Panc1 (cell line): Measurements from ENCODE around the gene RPL38. TPM values are rescaled to one million over a fixed set of nuclear protein-coding genes. Genes with fewer than 3 reads are reported as not detected.

Experiments
- ATAC-seq: fragments of 200-7000 bp; cut with Tn5 transposase; 2 replicates; pipeline ENCODE4 v1.9.1; 2020; ENCODE audit warnings: mild to moderate bottlenecking, moderate library complexity
- BruUV-seq: library from RNA; stranded (reverse); fragments of 400-500 nt; replicated peaks from 2 replicates; lab custom pipeline; 2021; lab: Mats Ljungman, UMichigan
- CTCF ChIA-PET: fragments of 300-600 bp; sonication (Branson Sonifier 250); formaldehyde crosslinking; loops from one replicate; lab custom pipeline; 2022; ENCODE audit warnings: antibody characterized with exemption; lab: Charles Lee
- POLR2A ChIA-PET: fragments of 300-600 bp; sonication (Branson Sonifier 250); formaldehyde crosslinking; loops from one replicate; lab custom pipeline; 2022; ENCODE audit warnings: antibody characterized with exemption; lab: Charles Lee
- DNase-seq: peaks from one replicate; pipeline ENCODE4 v3.0.0-alpha.2; 2010; ENCODE audit warnings: low read depth, low spot score
- H3K27ac ChIP-seq: 2 replicates; pipeline ENCODE4 v1.5.1; 2011; ENCODE audit warnings: mild to moderate bottlenecking, low read length, inconsistent platforms
- H3K27me3 ChIP-seq: fragments of 200-500 bp; sonication (Bioruptor generic); 2 replicates; pipeline ENCODE4 v1.6.0; 2014; ENCODE audit warnings: low read length, inconsistent platforms; ENCODE audit not compliant: control insufficient read depth, insufficient read depth
- H3K36me3 ChIP-seq: fragments of 200-500 bp; sonication (Bioruptor generic); 2 replicates; pipeline ENCODE4 v1.5.1; 2014; ENCODE audit warnings: inconsistent platforms, mild to moderate bottlenecking, low read length, moderate library complexity; ENCODE audit not compliant: control insufficient read depth, insufficient read depth
- H3K4me1 ChIP-seq: 2 replicates; pipeline ENCODE4 v1.5.1; 2011; ENCODE audit warnings: inconsistent platforms, mild to moderate bottlenecking, low read length, moderate library complexity; ENCODE audit not compliant: control insufficient read depth, insufficient read depth
- H3K4me3 ChIP-seq, 2 experiments: 2 replicates each; pipeline ENCODE4 v1.5.1; 2011 to 2012; ENCODE audit warnings: low read depth in 2 of 2, low read length in 2 of 2, mild to moderate bottlenecking in 2 of 2, inconsistent platforms in 1 of 2, moderate library complexity in 1 of 2
- H3K9me3 ChIP-seq: fragments of 200-500 bp; sonication (Bioruptor generic); 2 replicates; pipeline ENCODE4 v1.5.1; 2014; ENCODE audit warnings: low read depth, mild to moderate bottlenecking, inconsistent platforms, low read length, moderate library complexity; ENCODE audit not compliant: control insufficient read depth, insufficient read depth
- POLR2AphosphoS5 ChIP-seq: IDR thresholded peaks from 2 replicates; pipeline ENCODE4 v1.6.1; 2012; ENCODE audit warnings: mild to moderate bottlenecking, low read depth, low read length, moderate library complexity
- SIN3A ChIP-seq: IDR thresholded peaks from 2 replicates; pipeline ENCODE4 v1.6.1; 2012; ENCODE audit warnings: low read depth, mild to moderate bottlenecking, low read length, moderate library complexity, borderline replicate concordance; ENCODE audit not compliant: insufficient read depth
- TCF7L2 ChIP-seq: IDR thresholded peaks from 2 replicates; pipeline ENCODE4 v1.6.1; 2011; ENCODE audit warnings: mild to moderate bottlenecking, low read depth, low read length, inconsistent platforms
- in situ Hi-C: cut with HindIII; loops from 2 replicates; pipeline ENCODE4 v1.10.0; 2016; ENCODE audit warnings: low sequenced_read_pairs, low pct_unique_long_range_greater_than_20kb
- intact Hi-C: fragments of 100-400 bp; cut with micrococcal nuclease; formaldehyde crosslinking; loops from one replicate; pipeline ENCODE4 v1.10.0; 2022; ENCODE audit not compliant: unreplicated experiment
- total RNA-seq: library from RNA; stranded (reverse); gene quantifications from one replicate; pipeline ENCODE4 v1.2.1, GENCODE V29; 2021; ENCODE audit not compliant: unreplicated experiment
- TF ChIP-seq, protein P1 (sequence below): fragments of 450-650 bp; IDR thresholded peaks from 2 replicates; pipeline ENCODE4 v1.5.1; 2017; ENCODE audit warnings: mild to moderate bottlenecking
- TF ChIP-seq, protein P2 (sequence below), 2 experiments: IDR thresholded peaks; 2 replicates each; pipeline ENCODE4 v1.6.1; 2011 to 2012; ENCODE audit warnings: low read depth in 2 of 2, control low read depth in 1 of 2, low read length in 1 of 2, mild to moderate bottlenecking in 1 of 2, moderate library complexity in 1 of 2; ENCODE audit not compliant: insufficient read depth in 1 of 2

Gene RPL38
- total RNA-seq, 1 experiment from 2014 or later, result 968 TPM

DNA sequence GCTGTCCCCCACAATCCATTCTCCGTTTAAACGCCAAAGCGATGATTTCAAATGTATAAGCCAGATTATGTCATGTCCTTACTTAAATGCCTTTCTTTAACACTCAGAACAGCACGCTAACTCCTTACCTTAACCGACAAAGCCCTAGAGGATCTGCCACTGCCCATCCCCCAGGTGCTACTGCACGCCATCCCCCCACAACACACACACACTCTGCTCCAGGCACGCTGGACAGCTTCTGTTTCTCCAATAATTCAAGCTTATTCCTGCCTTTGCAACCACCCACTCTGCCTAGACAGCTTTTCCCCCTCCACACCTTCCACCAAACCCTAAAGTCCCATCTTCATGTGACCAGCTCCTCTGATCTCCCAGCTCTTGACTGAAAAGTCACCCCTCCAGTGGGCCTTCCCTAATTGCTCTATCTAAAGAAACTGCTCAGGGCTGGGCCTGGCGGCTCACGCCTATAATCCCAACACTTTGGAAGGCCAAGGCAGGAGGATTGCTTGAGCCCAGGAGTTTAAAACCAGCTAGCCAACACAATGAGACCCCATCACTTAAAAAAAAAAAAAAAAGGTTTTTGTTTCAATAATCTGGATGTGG, 38.9 kb upstream of the RPL38 start:
- H3K9me3 ChIP-seq, result no peaks in the 10 kb centered on the region
- H3K36me3 ChIP-seq, result no peaks in the 10 kb centered on the region
- H3K27me3 ChIP-seq, result peaks cover 18% of the 10 kb centered on the region
- H3K4me3 ChIP-seq, result no peak overlapping the region
- H3K27ac ChIP-seq, result no peak overlapping the region
- intact Hi-C loops (no loop called here), in situ Hi-C loops (no loop called here)
- no TSS peak for BruUV-seq
- TF ChIP-seq, protein P1, sequence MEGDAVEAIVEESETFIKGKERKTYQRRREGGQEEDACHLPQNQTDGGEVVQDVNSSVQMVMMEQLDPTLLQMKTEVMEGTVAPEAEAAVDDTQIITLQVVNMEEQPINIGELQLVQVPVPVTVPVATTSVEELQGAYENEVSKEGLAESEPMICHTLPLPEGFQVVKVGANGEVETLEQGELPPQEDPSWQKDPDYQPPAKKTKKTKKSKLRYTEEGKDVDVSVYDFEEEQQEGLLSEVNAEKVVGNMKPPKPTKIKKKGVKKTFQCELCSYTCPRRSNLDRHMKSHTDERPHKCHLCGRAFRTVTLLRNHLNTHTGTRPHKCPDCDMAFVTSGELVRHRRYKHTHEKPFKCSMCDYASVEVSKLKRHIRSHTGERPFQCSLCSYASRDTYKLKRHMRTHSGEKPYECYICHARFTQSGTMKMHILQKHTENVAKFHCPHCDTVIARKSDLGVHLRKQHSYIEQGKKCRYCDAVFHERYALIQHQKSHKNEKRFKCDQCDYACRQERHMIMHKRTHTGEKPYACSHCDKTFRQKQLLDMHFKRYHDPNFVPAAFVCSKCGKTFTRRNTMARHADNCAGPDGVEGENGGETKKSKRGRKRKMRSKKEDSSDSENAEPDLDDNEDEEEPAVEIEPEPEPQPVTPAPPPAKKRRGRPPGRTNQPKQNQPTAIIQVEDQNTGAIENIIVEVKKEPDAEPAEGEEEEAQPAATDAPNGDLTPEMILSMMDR, result no peak
- TF ChIP-seq SIN3A, result no peak
- no peak for TF ChIP-seq TCF7L2
- TF ChIP-seq, protein P2, sequence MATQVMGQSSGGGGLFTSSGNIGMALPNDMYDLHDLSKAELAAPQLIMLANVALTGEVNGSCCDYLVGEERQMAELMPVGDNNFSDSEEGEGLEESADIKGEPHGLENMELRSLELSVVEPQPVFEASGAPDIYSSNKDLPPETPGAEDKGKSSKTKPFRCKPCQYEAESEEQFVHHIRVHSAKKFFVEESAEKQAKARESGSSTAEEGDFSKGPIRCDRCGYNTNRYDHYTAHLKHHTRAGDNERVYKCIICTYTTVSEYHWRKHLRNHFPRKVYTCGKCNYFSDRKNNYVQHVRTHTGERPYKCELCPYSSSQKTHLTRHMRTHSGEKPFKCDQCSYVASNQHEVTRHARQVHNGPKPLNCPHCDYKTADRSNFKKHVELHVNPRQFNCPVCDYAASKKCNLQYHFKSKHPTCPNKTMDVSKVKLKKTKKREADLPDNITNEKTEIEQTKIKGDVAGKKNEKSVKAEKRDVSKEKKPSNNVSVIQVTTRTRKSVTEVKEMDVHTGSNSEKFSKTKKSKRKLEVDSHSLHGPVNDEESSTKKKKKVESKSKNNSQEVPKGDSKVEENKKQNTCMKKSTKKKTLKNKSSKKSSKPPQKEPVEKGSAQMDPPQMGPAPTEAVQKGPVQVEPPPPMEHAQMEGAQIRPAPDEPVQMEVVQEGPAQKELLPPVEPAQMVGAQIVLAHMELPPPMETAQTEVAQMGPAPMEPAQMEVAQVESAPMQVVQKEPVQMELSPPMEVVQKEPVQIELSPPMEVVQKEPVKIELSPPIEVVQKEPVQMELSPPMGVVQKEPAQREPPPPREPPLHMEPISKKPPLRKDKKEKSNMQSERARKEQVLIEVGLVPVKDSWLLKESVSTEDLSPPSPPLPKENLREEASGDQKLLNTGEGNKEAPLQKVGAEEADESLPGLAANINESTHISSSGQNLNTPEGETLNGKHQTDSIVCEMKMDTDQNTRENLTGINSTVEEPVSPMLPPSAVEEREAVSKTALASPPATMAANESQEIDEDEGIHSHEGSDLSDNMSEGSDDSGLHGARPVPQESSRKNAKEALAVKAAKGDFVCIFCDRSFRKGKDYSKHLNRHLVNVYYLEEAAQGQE (IDR thresholded peaks at IDR 0.05; ENCODE audit: insufficient read depth in 1 of 2, low read depth in 2 of 2, low read length in 1 of 2), result no peak
- TF ChIP-seq POLR2AphosphoS5, result no peak
- DNase-seq (no peak), ATAC-seq (no peak)
- CTCF ChIA-PET, result interaction anchor here (0.7 kb wide), 1 partner anchor 1154 kb away, joined by 3 read pairs; no protein-coding TSS in a partner anchor
- POLR2A ChIA-PET, result no interaction called here
- H3K4me1 ChIP-seq, result no peaks in the 10 kb centered on the region

DNA sequence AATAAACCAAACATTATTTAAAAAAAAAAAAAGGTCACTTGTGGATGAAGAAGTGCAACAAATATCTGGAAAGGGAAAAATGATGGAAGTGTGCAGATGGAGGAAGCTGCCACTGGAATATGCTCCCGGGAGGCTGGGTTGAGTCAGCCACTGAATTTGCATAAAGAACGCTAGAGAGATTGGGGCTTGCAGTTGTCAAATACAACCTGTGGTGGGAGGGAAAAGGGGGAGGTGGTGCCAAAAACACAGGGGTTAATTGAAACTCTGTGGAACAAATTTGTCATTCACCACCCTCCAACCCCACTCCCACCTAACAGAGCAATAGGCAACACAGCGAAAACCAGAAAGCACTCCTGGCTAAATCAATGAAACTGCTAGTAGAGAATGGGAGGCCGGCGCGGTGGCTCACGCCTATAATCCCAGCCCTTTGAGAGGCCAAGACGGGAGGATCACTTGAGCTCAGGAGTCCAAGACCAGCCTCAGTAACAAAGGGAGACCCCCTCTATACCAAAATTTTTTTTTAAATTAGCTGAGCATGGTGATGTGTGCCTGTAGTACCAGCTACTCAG, 37.6 kb upstream of the RPL38 start:
- in situ Hi-C loops, result no loop called here
- Histone ChIP-seq H3K27me3 (peaks cover 21% of the 10 kb centered on the region), H3K4me3 (no peak overlapping the region), H3K27ac (no peak overlapping the region), H3K4me1 (no peaks in the 10 kb centered on the region), H3K9me3 (no peaks in the 10 kb centered on the region), H3K36me3 (no peaks in the 10 kb centered on the region)
- TF ChIP-seq, protein P2 (IDR thresholded peaks at IDR 0.05; ENCODE audit: insufficient read depth in 1 of 2, low read depth in 2 of 2, low read length in 1 of 2), result no peak
- TF ChIP-seq POLR2AphosphoS5 (no peak), TCF7L2 (no peak), SIN3A (no peak)
- TF ChIP-seq, protein P1, result no peak
- intact Hi-C loops, result no loop called here
- DNase-seq (no peak), ATAC-seq (no peak)
- CTCF ChIA-PET, result interaction anchor here (0.7 kb wide), 1 partner anchor 10 kb away, joined by 4 read pairs; no protein-coding TSS in a partner anchor
- no TSS peak for BruUV-seq
- POLR2A ChIA-PET, result no interaction called here
